ENCODE data around the gene GYS1. TPM values are rescaled to one million over a fixed set of nuclear protein-coding genes. Genes with fewer than 3 reads are reported as not detected.

GYS1 gene
- total RNA-seq, 4 donors from 2014 or later: 110 to 221 (median 126) TPM

GRCh38 chr19:48991011-48991609 lies 2.0 kb downstream of the GYS1 start:
- Histone ChIP-seq H3K4me1 (peaks cover 51 to 54% of the 10 kb centered on the region in 2 donors), H3K9me3 (no peaks in the 10 kb centered on the region), H3K36me3 (peaks cover 0 to 29% of the 10 kb centered on the region in 2 donors), H3K27ac (peak overlapping the region; percentile 93 to 100 (median 99)), H3K4me3 (peak overlapping the region; percentile 75 to 99 (median 84)), H3K27me3 (no peaks in the 10 kb centered on the region)
- ATAC-seq (no peak), DNase-seq (peak in 1 of 2 donors; percentile 62)
- in situ Hi-C loops (cut with MboI; ENCODE audit: low sequenced_read_pairs in 4 of 4) (no loop called here), intact Hi-C loops (cut with DNase I; ENCODE audit: low total_unique reads) (loop anchor here (1.0 to 10.0 kb wide), 5 partner anchors 81 to 824 kb away; partner anchors contain the start of genes EMP3, FUZ, KCNA7 and MED25)
- TF ChIP-seq, protein P1, sequence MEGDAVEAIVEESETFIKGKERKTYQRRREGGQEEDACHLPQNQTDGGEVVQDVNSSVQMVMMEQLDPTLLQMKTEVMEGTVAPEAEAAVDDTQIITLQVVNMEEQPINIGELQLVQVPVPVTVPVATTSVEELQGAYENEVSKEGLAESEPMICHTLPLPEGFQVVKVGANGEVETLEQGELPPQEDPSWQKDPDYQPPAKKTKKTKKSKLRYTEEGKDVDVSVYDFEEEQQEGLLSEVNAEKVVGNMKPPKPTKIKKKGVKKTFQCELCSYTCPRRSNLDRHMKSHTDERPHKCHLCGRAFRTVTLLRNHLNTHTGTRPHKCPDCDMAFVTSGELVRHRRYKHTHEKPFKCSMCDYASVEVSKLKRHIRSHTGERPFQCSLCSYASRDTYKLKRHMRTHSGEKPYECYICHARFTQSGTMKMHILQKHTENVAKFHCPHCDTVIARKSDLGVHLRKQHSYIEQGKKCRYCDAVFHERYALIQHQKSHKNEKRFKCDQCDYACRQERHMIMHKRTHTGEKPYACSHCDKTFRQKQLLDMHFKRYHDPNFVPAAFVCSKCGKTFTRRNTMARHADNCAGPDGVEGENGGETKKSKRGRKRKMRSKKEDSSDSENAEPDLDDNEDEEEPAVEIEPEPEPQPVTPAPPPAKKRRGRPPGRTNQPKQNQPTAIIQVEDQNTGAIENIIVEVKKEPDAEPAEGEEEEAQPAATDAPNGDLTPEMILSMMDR (IDR thresholded peaks at IDR 0.05 in 4 of 5, conservative IDR thresholded peaks at IDR 0.05 in 1 of 5): no peak
- no peak for TF ChIP-seq POLR2A (IDR thresholded peaks at IDR 0.05)

- intact Hi-C loops (cut with DNase I; ENCODE audit: low total_unique reads): loop anchor here (5.0 to 10.0 kb wide), 4 partner anchors 82 to 824 kb away; partner anchors contain the start of genes EMP3, FUZ, KCNA7 and MED25
- H3K9me3 ChIP-seq: no peaks in the 10 kb centered on the region
- H3K4me1 ChIP-seq: peaks cover 51 to 54% of the 10 kb centered on the region in 2 donors
- no peak for TF ChIP-seq POLR2A (IDR thresholded peaks at IDR 0.05)
- TF ChIP-seq, protein P1 (IDR thresholded peaks at IDR 0.05 in 4 of 5, conservative IDR thresholded peaks at IDR 0.05 in 1 of 5): no peak
- DNase-seq (no peak), ATAC-seq (no peak)
- H3K36me3 ChIP-seq: peaks cover 0 to 36% of the 10 kb centered on the region in 2 donors
- peak overlapping the region; percentile 93 to 100 (median 99) for H3K27ac ChIP-seq
- no peaks in the 10 kb centered on the region for H3K27me3 ChIP-seq
- peak overlapping the region; percentile 75 to 99 (median 84) for H3K4me3 ChIP-seq
- in situ Hi-C loops (cut with MboI; ENCODE audit: low sequenced_read_pairs in 4 of 4): no loop called here
Observed at GRCh38 chr19:48990400-48990799, 2.7 kb downstream of the GYS1 start.

GRCh38 chr19:48989701-48990291 lies 3.3 kb downstream of the GYS1 start:
- Histone ChIP-seq H3K27ac (peak overlapping the region; percentile 93 to 100 (median 99)), H3K4me1 (peaks cover 50 to 52% of the 10 kb centered on the region in 2 donors), H3K36me3 (peaks cover 0 to 42% of the 10 kb centered on the region in 2 donors), H3K9me3 (no peaks in the 10 kb centered on the region), H3K27me3 (no peaks in the 10 kb centered on the region), H3K4me3 (peak overlapping the region; percentile 75 to 99 (median 84))
- ATAC-seq (peak; percentile 57 to 62), DNase-seq (peak; percentile 91 to 96)
- in situ Hi-C loops (cut with MboI; ENCODE audit: low sequenced_read_pairs in 4 of 4): no loop called here
- peak; percentile 78 to 93 for TF ChIP-seq POLR2A (IDR thresholded peaks at IDR 0.05)
- TF ChIP-seq, protein P1 (IDR thresholded peaks at IDR 0.05 in 4 of 5, conservative IDR thresholded peaks at IDR 0.05 in 1 of 5): no peak
- intact Hi-C loops (cut with DNase I; ENCODE audit: low total_unique reads): loop anchor here (5.0 to 10.0 kb wide), 4 partner anchors 83 to 825 kb away; partner anchors contain the start of genes EMP3, FUZ, KCNA7 and MED25

GRCh38 chr19:48988860-48989259 lies 4.2 kb downstream of the GYS1 start:
- in situ Hi-C loops (cut with MboI; ENCODE audit: low sequenced_read_pairs in 4 of 4) (no loop called here), intact Hi-C loops (cut with DNase I; ENCODE audit: low total_unique reads) (no loop called here)
- no peak for DNase-seq
- peak overlapping the region; percentile 93 to 100 (median 99) for H3K27ac ChIP-seq
- ATAC-seq: no peak
- peaks cover 41 to 45% of the 10 kb centered on the region in 2 donors for H3K4me1 ChIP-seq
- TF ChIP-seq, protein P1 (IDR thresholded peaks at IDR 0.05 in 4 of 5, conservative IDR thresholded peaks at IDR 0.05 in 1 of 5): no peak
- no peak for TF ChIP-seq POLR2A (IDR thresholded peaks at IDR 0.05)
- H3K27me3 ChIP-seq: no peaks in the 10 kb centered on the region
- no peak overlapping the region for H3K4me3 ChIP-seq
- peaks cover 0 to 51% of the 10 kb centered on the region in 2 donors for H3K36me3 ChIP-seq
- no peaks in the 10 kb centered on the region for H3K9me3 ChIP-seq

Data from gastrocnemius medialis (tissue), 4 donors.